ENCODE measurements around the gene EDN2.

GRCh38 chr1:41448821-41449220 is 35.7 kb downstream of the EDN2 start:
- TF ChIP-seq, protein P1, sequence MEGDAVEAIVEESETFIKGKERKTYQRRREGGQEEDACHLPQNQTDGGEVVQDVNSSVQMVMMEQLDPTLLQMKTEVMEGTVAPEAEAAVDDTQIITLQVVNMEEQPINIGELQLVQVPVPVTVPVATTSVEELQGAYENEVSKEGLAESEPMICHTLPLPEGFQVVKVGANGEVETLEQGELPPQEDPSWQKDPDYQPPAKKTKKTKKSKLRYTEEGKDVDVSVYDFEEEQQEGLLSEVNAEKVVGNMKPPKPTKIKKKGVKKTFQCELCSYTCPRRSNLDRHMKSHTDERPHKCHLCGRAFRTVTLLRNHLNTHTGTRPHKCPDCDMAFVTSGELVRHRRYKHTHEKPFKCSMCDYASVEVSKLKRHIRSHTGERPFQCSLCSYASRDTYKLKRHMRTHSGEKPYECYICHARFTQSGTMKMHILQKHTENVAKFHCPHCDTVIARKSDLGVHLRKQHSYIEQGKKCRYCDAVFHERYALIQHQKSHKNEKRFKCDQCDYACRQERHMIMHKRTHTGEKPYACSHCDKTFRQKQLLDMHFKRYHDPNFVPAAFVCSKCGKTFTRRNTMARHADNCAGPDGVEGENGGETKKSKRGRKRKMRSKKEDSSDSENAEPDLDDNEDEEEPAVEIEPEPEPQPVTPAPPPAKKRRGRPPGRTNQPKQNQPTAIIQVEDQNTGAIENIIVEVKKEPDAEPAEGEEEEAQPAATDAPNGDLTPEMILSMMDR (conservative IDR thresholded peaks at IDR 0.05; ENCODE audit: low read depth, low read length): no peak
- no peak for TF ChIP-seq EZH2 (IDR thresholded peaks at IDR 0.05; ENCODE audit: borderline replicate concordance, low read depth, low read length, poor library complexity, severe bottlenecking)
